GOT3 (cell line): ENCODE results near the gene USH1C.

Experiments
- DNase-seq: peaks from one replicate; lab custom pipeline; 2025; ENCODE audit warnings: mixed read lengths; lab: John Stamatoyannopoulos, UW

USH1C gene

GRCh38 chr11:17471501-17471900, 72.7 kb downstream of the USH1C start:
- no peak for DNase-seq

- DNase-seq: no peak
Observed at GRCh38 chr11:17469998-17470397, 74.2 kb downstream of the USH1C start.

GRCh38 chr11:17468122-17468521, 76.1 kb downstream of the USH1C start:
- DNase-seq: no peak

- DNase-seq: no peak
Observed at GRCh38 chr11:17463546-17464174, 80.6 kb downstream of the USH1C start.

GRCh38 chr11:17462940-17463339, 81.3 kb downstream of the USH1C start:
- DNase-seq: no peak

GRCh38 chr11:17460406-17460805, 83.8 kb downstream of the USH1C start:
- no peak for DNase-seq

GRCh38 chr11:17459236-17459896, 84.8 kb downstream of the USH1C start:
- DNase-seq: no peak

- no peak for DNase-seq
Observed at GRCh38 chr11:17458268-17458667, 85.9 kb downstream of the USH1C start.

- no peak for DNase-seq
Observed at GRCh38 chr11:17457396-17458173, 86.6 kb downstream of the USH1C start.

GRCh38 chr11:17452668-17453067, 91.5 kb downstream of the USH1C start:
- DNase-seq: no peak

- no peak for DNase-seq
Observed at GRCh38 chr11:17449158-17449557, 95.1 kb downstream of the USH1C start.

- no peak for DNase-seq
Observed at GRCh38 chr11:17446482-17446881, 97.7 kb downstream of the USH1C start.

GRCh38 chr11:17445240-17445795, 98.9 kb downstream of the USH1C start:
- no peak for DNase-seq

GRCh38 chr11:17443926-17444690, 100.1 kb downstream of the USH1C start:
- DNase-seq: no peak
